OCI-LY1 (cell line): ENCODE results near the gene ZNF142.

Source experiments
- H2AFZ ChIP-seq: fragments of 200-600 bp; sonication (generic), shearing (Covaris generic); 2 replicates; pipeline ENCODE4 v1.6.0; 2014; ENCODE audit warnings: antibody characterized with exemption, mild to moderate bottlenecking, low read length
- H3F3A ChIP-seq: fragments of 200-600 bp; sonication (generic), shearing (Covaris generic); 2 replicates; pipeline ENCODE4 v1.6.0; 2014; ENCODE audit warnings: mild to moderate bottlenecking, antibody characterized with exemption, low read length, moderate library complexity; ENCODE audit not compliant: insufficient read depth
- H3K27ac ChIP-seq: fragments of 200-600 bp; sonication (generic); 2 replicates; pipeline ENCODE4 v1.5.1; 2014; ENCODE audit warnings: low read length, mixed run types, mild to moderate bottlenecking, low read depth; ENCODE audit not compliant: poor library complexity, severe bottlenecking
- H3K27me3 ChIP-seq: fragments of 200-600 bp; sonication (generic); 2 replicates; pipeline ENCODE4 v1.6.0; 2014; ENCODE audit warnings: antibody characterized with exemption, mild to moderate bottlenecking, low read length, moderate library complexity; ENCODE audit not compliant: insufficient read depth
- H3K36me3 ChIP-seq: fragments of 200-600 bp; sonication (generic); 2 replicates; pipeline ENCODE4 v1.6.1; 2014; ENCODE audit warnings: mild to moderate bottlenecking, antibody characterized with exemption, low read length, moderate library complexity, mixed read lengths; ENCODE audit not compliant: insufficient read depth
- H3K4me1 ChIP-seq: fragments of 200-600 bp; sonication (generic); 2 replicates; pipeline ENCODE4 v1.5.1; 2014; ENCODE audit warnings: mild to moderate bottlenecking, low read length, moderate library complexity; ENCODE audit not compliant: insufficient read depth, severe bottlenecking
- H3K4me2 ChIP-seq: fragments of 200-600 bp; sonication (generic), shearing (Covaris generic); 2 replicates; pipeline ENCODE4 v1.6.1; 2014; ENCODE audit warnings: low read length
- H3K4me3 ChIP-seq: fragments of 200-600 bp; sonication (generic); 2 replicates; pipeline ENCODE4 v1.5.1; 2014; ENCODE audit warnings: low read length, low read depth, mild to moderate bottlenecking, mixed read lengths; ENCODE audit not compliant: poor library complexity, severe bottlenecking
- H3K79me2 ChIP-seq: fragments of 200-600 bp; shearing (Covaris generic); 2 replicates; pipeline ENCODE4 v1.6.1; 2016; ENCODE audit warnings: mixed run types, low read length, mixed read lengths; ENCODE audit not compliant: insufficient read depth
- H3K9ac ChIP-seq: fragments of 200-600 bp; sonication (generic), shearing (Covaris generic); 2 replicates; pipeline ENCODE4 v1.6.1; 2014; ENCODE audit warnings: mild to moderate bottlenecking, low read length, mixed read lengths
- H3K9me2 ChIP-seq: fragments of 200-600 bp; sonication (generic), shearing (Covaris generic); 2 replicates; pipeline ENCODE4 v1.6.1; 2014; ENCODE audit warnings: low read depth, mild to moderate bottlenecking, low read length, mixed read lengths
- H3K9me3 ChIP-seq: fragments of 200-600 bp; shearing (Covaris generic); 2 replicates; pipeline ENCODE4 v1.6.1; 2014; ENCODE audit warnings: low read length, mixed read lengths
- H4K20me1 ChIP-seq: fragments of 200-600 bp; sonication (generic), shearing (Covaris generic); 2 replicates; pipeline ENCODE4 v1.6.0; 2016; ENCODE audit warnings: mild to moderate bottlenecking, low read length; ENCODE audit not compliant: insufficient read depth
- CTCF ChIP-seq: fragments of 200-600 bp; sonication (generic), shearing (Covaris generic); IDR thresholded peaks from 2 replicates; pipeline ENCODE4 v1.5.1; 2017; ENCODE audit warnings: mild to moderate bottlenecking, antibody characterized with exemption, low read length, moderate library complexity, mixed read lengths
- EZH2 ChIP-seq: fragments of 200-600 bp; sonication (generic), shearing (Covaris generic); IDR thresholded peaks from 2 replicates; pipeline ENCODE4 v1.8.0; 2017; ENCODE audit warnings: borderline replicate concordance, mixed run types, mild to moderate bottlenecking, antibody characterized with exemption, low read length, moderate library complexity, mixed read lengths

Gene ZNF142

GRCh38 chr2:218648787-218649100, 10.7 kb downstream of the ZNF142 start:
- no peaks in the 10 kb centered on the region for H3F3A ChIP-seq
- H3K4me3 ChIP-seq, result no peak overlapping the region
- TF ChIP-seq EZH2, result no peak
- no peak; the same call in 1 of the 2 replicates for TF ChIP-seq CTCF
- H3K4me2 ChIP-seq, result no peak overlapping the region
- no peaks in the 10 kb centered on the region for H3K9me2 ChIP-seq
- H3K9ac ChIP-seq, result no peak overlapping the region
- H3K36me3 ChIP-seq, result peaks cover 100% of the 10 kb centered on the region
- no peaks in the 10 kb centered on the region for H3K79me2 ChIP-seq
- no peak overlapping the region for H3K27ac ChIP-seq
- no peak overlapping the region for H2AFZ ChIP-seq
- H3K27me3 ChIP-seq, result no peaks in the 10 kb centered on the region
- H3K9me3 ChIP-seq, result no peaks in the 10 kb centered on the region
- no peaks in the 10 kb centered on the region for H4K20me1 ChIP-seq
- no peaks in the 10 kb centered on the region for H3K4me1 ChIP-seq

- Histone ChIP-seq H3K9me3 (no peaks in the 10 kb centered on the region), H2AFZ (no peak overlapping the region), H3K9ac (no peak overlapping the region), H4K20me1 (no peaks in the 10 kb centered on the region), H3K27ac (no peak overlapping the region), H3K4me2 (no peak overlapping the region), H3K4me3 (no peak overlapping the region), H3K27me3 (no peaks in the 10 kb centered on the region), H3K9me2 (no peaks in the 10 kb centered on the region), H3K79me2 (no peaks in the 10 kb centered on the region), H3K4me1 (no peaks in the 10 kb centered on the region), H3F3A (no peaks in the 10 kb centered on the region), H3K36me3 (peaks cover 100% of the 10 kb centered on the region)
- TF ChIP-seq CTCF, result peak; percentile 93
- TF ChIP-seq EZH2, result no peak
These were observed 11.2 kb downstream of the ZNF142 start for GRCh38 chr2:218648088-218648786.

GRCh38 chr2:218645126-218645525, 14.3 kb downstream of the ZNF142 start:
- Histone ChIP-seq H3K9me2 (no peaks in the 10 kb centered on the region), H3K27ac (no peak overlapping the region), H3K9me3 (no peaks in the 10 kb centered on the region), H3K4me1 (no peaks in the 10 kb centered on the region), H3K4me3 (no peak overlapping the region), H3K4me2 (no peak overlapping the region), H3K9ac (no peak overlapping the region), H3K27me3 (no peaks in the 10 kb centered on the region), H2AFZ (no peak overlapping the region), H4K20me1 (no peaks in the 10 kb centered on the region), H3F3A (no peaks in the 10 kb centered on the region), H3K36me3 (peaks cover 97% of the 10 kb centered on the region), H3K79me2 (no peaks in the 10 kb centered on the region)
- TF ChIP-seq EZH2, result no peak
- TF ChIP-seq CTCF, result no peak
